SK-N-SH (cell line): Measurements from ENCODE around the gene VPS35. TPM values are rescaled to one million over a fixed set of nuclear protein-coding genes. Genes with fewer than 3 reads are reported as not detected.

Experiments used
- CTCF ChIA-PET: fragments of 300-600, 350-600 bp; formaldehyde crosslinking; extraction: SDS; loops from one replicate; lab custom pipeline; 2021; lab: Yijun Ruan, JAX
- POLR2A ChIA-PET: fragments of 350-600 bp; sonication (Branson Sonifier 250); formaldehyde crosslinking; extraction: SDS; loops from one replicate; lab custom pipeline; 2020; ENCODE audit warnings: antibody characterized with exemption, inconsistent platforms; lab: Yijun Ruan, JAX
- DNase-seq: peaks from one replicate; pipeline ENCODE4 v3.0.0; 2012
- H2AFZ ChIP-seq: fragments of 200-600 bp; sonication (generic); 2 replicates; pipeline ENCODE4 v1.8.1; 2016; ENCODE audit warnings: antibody characterized with exemption, mild to moderate bottlenecking, low read depth
- H3F3A ChIP-seq: fragments of 200-600 bp; sonication (generic); replicated peaks from 2 replicates; pipeline ENCODE3; 2016; ENCODE audit warnings: antibody characterized with exemption, mild to moderate bottlenecking; ENCODE audit not compliant: insufficient read depth
- H3K27ac ChIP-seq, 2 experiments: fragments of 200-500 bp in 1 of 2; fragments of 200-600 bp in 1 of 2; sonication (Bioruptor generic) in 1 of 2; sonication (generic), shearing (Covaris generic) in 1 of 2; 2 replicates each; pipeline versions ENCODE4 v1.5.1 to v1.6.1; 2014 to 2016; ENCODE audit warnings: low read depth in 2 of 2, inconsistent platforms in 1 of 2, low read length in 1 of 2, mild to moderate bottlenecking in 1 of 2, mixed read lengths in 1 of 2
- H3K27me3 ChIP-seq: fragments of 200-600 bp; sonication (generic), shearing (Covaris generic); 2 replicates; pipeline ENCODE4 v1.6.1; 2016; ENCODE audit warnings: mixed run types; ENCODE audit not compliant: insufficient read depth
- H3K36me3 ChIP-seq, 2 experiments: fragments of 200-500 bp in 1 of 2; fragments of 200-600 bp in 1 of 2; sonication (Bioruptor generic) in 1 of 2; sonication (generic) in 1 of 2; replicated peaks in 1 of 2; 2 replicates each; pipeline versions ENCODE3 to v1.5.1; 2014 to 2016; ENCODE audit warnings: low read length in 1 of 2, mild to moderate bottlenecking in 1 of 2; ENCODE audit not compliant: insufficient read depth in 2 of 2, control insufficient read depth in 1 of 2
- H3K4me1 ChIP-seq, 2 experiments: fragments of 200-500 bp in 1 of 2; fragments of 200-600 bp in 1 of 2; sonication (Bioruptor generic) in 1 of 2; sonication (generic), shearing (Covaris generic) in 1 of 2; 2 replicates each; pipeline versions ENCODE4 v1.5.1 to v1.6.1; 2014 to 2016; ENCODE audit warnings: low read depth in 1 of 2, low read length in 1 of 2, mixed run types in 1 of 2; ENCODE audit not compliant: insufficient read depth in 2 of 2, control insufficient read depth in 1 of 2
- H3K4me2 ChIP-seq: fragments of 200-600 bp; sonication (generic), shearing (Covaris generic); 2 replicates; pipeline ENCODE4 v1.6.1; 2017; ENCODE audit warnings: mixed run types
- H3K4me3 ChIP-seq, 2 experiments: fragments of 200-500 bp in 1 of 2; fragments of 200-600 bp in 1 of 2; sonication (Bioruptor generic) in 1 of 2; sonication (generic), shearing (Covaris generic) in 1 of 2; 2 replicates each; pipeline versions ENCODE4 v1.5.1 to v1.8.1; 2014 to 2016; ENCODE audit warnings: low read depth in 2 of 2, inconsistent platforms in 1 of 2, low read length in 1 of 2, mild to moderate bottlenecking in 1 of 2, mixed read lengths in 1 of 2, moderate library complexity in 1 of 2
- H3K79me2 ChIP-seq: fragments of 200-600 bp; sonication (generic); 2 replicates; pipeline ENCODE4 v1.8.1; 2017; ENCODE audit warnings: mild to moderate bottlenecking; ENCODE audit not compliant: insufficient read depth
- H3K9ac ChIP-seq: fragments of 200-600 bp; sonication (generic); 2 replicates; pipeline ENCODE4 v1.6.1; 2017; ENCODE audit warnings: mixed run types
- H3K9me2 ChIP-seq: fragments of 200-600 bp; sonication (generic); 2 replicates; pipeline ENCODE4 v1.6.1; 2017; ENCODE audit warnings: mixed run types
- H3K9me3 ChIP-seq: fragments of 200-600 bp; sonication (generic); 2 replicates; pipeline ENCODE4 v1.6.1; 2017; ENCODE audit warnings: mixed run types, mild to moderate bottlenecking, moderate library complexity
- H4K20me1 ChIP-seq: fragments of 200-600 bp; sonication (generic); 2 replicates; pipeline ENCODE4 v1.6.1; 2017; ENCODE audit warnings: mild to moderate bottlenecking, mixed run types; ENCODE audit not compliant: insufficient read depth
- CHD2 ChIP-seq: fragments of 150-350 bp; IDR thresholded peaks from 2 replicates; pipeline ENCODE4 v1.6.1; 2018; ENCODE audit warnings: low read length; ENCODE audit not compliant: partially characterized antibody
- ELF1 ChIP-seq: IDR thresholded peaks from 2 replicates; pipeline ENCODE4 v1.4.0; 2012
- FOSL2 ChIP-seq: IDR thresholded peaks from 2 replicates; pipeline ENCODE4 v1.4.0; 2012; ENCODE audit warnings: low read depth, mild to moderate bottlenecking, moderate library complexity, borderline replicate concordance
- GABPA ChIP-seq: IDR thresholded peaks from 2 replicates; pipeline ENCODE4 v1.4.0; 2012; ENCODE audit warnings: low read depth, mild to moderate bottlenecking
- GATA2 ChIP-seq: sonication (generic); formaldehyde crosslinking; IDR thresholded peaks from 2 replicates; pipeline ENCODE4 v1.5.0; 2020; ENCODE audit warnings: mild to moderate bottlenecking, missing genetic modification reagents
- MEF2A ChIP-seq: IDR thresholded peaks from 2 replicates; pipeline ENCODE4 v1.4.0; 2012; ENCODE audit warnings: low read depth, borderline replicate concordance
- NFIC ChIP-seq: IDR thresholded peaks from 2 replicates; pipeline ENCODE4 v1.4.0; 2012; ENCODE audit warnings: borderline replicate concordance
- POLR2AphosphoS5 ChIP-seq: IDR thresholded peaks from 2 replicates; pipeline ENCODE4 v1.6.1; 2012; ENCODE audit warnings: low read depth, low read length
- RAD21 ChIP-seq: IDR thresholded peaks from 2 replicates; pipeline ENCODE4 v1.6.1; 2012; ENCODE audit warnings: mild to moderate bottlenecking, low read length
- RFX5 ChIP-seq: IDR thresholded peaks from 2 replicates; pipeline ENCODE4 v1.6.1; 2012; ENCODE audit warnings: mild to moderate bottlenecking, improper control_type of control experiment, low read length
- RXRA ChIP-seq: IDR thresholded peaks from 2 replicates; pipeline ENCODE4 v1.4.0; 2012; ENCODE audit warnings: low read depth, mild to moderate bottlenecking, borderline replicate concordance
- SIN3A ChIP-seq: IDR thresholded peaks from 2 replicates; pipeline ENCODE4 v1.6.1; 2012; ENCODE audit warnings: low read depth, mild to moderate bottlenecking, low read length, moderate library complexity, borderline replicate concordance
- SMC3 ChIP-seq: IDR thresholded peaks from 2 replicates; pipeline ENCODE4 v1.6.1; 2012; ENCODE audit warnings: low read depth, low read length, improper control_type of control experiment
- WGBS: methylation state at CpG from one replicate; pipeline ENCODE4 v1.1.6; 2017; ENCODE audit warnings: low lambda C conversion rate; 5-methylcytosine and 5-hydroxymethylcytosine counted together
- polyA plus RNA-seq, 3 experiments: library from polyadenylated mRNA; depleted of rRNA; stranded (reverse); fragments of >200 nt; gene quantifications; 2 replicates each; pipeline ENCODE4 v1.2.3, GENCODE V29; 2012
- TF ChIP-seq, protein P1 (sequence below): IDR thresholded peaks from 2 replicates; pipeline ENCODE4 v1.4.0; 2012; ENCODE audit warnings: low read depth
- TF ChIP-seq, protein P2 (sequence below): fragments of 200-600 bp; sonication (generic); IDR thresholded peaks from 2 replicates; pipeline ENCODE4 v1.6.1; 2017; ENCODE audit warnings: antibody characterized with exemption, mild to moderate bottlenecking, moderate library complexity
- TF ChIP-seq, protein P3 (sequence below): IDR thresholded peaks from 2 replicates; pipeline ENCODE4 v1.6.1; 2012; ENCODE audit warnings: mild to moderate bottlenecking, low read depth, low read length, moderate library complexity
- TF ChIP-seq, protein P4 (sequence below): fragments of 150-350 bp; IDR thresholded peaks from 2 replicates; pipeline ENCODE4 v1.6.1; 2016; ENCODE audit warnings: mild to moderate bottlenecking, low read depth, low read length

The VPS35 gene
- polyA plus RNA-seq, 1 of the 3 experiments (the other 2 are of a cell fraction) = 17.5 TPM

DNA sequence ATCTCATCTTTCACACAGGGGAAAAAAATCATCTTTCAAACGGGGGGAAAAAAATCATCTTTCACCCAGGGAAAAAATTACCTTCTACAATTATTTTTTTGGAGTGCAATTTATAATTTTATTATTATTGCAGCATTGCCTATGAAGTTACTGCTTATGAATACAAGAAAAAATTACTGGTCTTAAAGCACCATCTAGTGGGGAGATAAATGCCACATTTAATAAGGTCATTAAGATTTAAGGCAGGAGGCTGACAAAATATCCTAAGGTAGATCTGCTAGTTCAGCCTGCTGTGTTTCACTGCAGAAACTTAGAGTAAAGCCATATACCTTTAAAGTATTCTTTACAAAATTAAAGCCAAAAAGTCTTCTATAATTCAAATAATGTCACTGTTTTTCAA lies 81.4 kb downstream of the VPS35 start:
- TF ChIP-seq RAD21 (peak; percentile 71), SIN3A (no peak), NFIC (no peak), POLR2AphosphoS5 (no peak), GABPA (no peak), ELF1 (no peak), GATA2 (CRISPR knock-in tag) (no peak), SMC3 (peak; percentile 28; the same call in 1 of the 2 replicates), MEF2A (no peak), RFX5 (no peak)
- TF ChIP-seq, protein P1, sequence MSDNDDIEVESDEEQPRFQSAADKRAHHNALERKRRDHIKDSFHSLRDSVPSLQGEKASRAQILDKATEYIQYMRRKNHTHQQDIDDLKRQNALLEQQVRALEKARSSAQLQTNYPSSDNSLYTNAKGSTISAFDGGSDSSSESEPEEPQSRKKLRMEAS = no peak
- TF ChIP-seq, protein P2, sequence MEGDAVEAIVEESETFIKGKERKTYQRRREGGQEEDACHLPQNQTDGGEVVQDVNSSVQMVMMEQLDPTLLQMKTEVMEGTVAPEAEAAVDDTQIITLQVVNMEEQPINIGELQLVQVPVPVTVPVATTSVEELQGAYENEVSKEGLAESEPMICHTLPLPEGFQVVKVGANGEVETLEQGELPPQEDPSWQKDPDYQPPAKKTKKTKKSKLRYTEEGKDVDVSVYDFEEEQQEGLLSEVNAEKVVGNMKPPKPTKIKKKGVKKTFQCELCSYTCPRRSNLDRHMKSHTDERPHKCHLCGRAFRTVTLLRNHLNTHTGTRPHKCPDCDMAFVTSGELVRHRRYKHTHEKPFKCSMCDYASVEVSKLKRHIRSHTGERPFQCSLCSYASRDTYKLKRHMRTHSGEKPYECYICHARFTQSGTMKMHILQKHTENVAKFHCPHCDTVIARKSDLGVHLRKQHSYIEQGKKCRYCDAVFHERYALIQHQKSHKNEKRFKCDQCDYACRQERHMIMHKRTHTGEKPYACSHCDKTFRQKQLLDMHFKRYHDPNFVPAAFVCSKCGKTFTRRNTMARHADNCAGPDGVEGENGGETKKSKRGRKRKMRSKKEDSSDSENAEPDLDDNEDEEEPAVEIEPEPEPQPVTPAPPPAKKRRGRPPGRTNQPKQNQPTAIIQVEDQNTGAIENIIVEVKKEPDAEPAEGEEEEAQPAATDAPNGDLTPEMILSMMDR = peak; percentile 70
- Histone ChIP-seq H3K4me3 (no peak overlapping the region), H2AFZ (no peak overlapping the region), H3K27me3 (no peaks in the 10 kb centered on the region), H3K4me2 (no peak overlapping the region), H3K4me1 (no peaks in the 10 kb centered on the region), H4K20me1 (no peaks in the 10 kb centered on the region), H3K9ac (no peak overlapping the region), H3K9me3 (no peaks in the 10 kb centered on the region), H3F3A (no peaks in the 10 kb centered on the region), H3K27ac (no peak overlapping the region), H3K9me2 (no peaks in the 10 kb centered on the region), H3K79me2 (peaks cover 6% of the 10 kb centered on the region; the same call in 1 of the 2 replicates), H3K36me3 (peaks cover 8 to 14% of the 10 kb centered on the region in 2 experiments)
- CTCF ChIA-PET = interaction anchor here (0.7 to 5.1 kb wide), 12 partner anchors 9 to 59 kb away, joined by 3 to 86 read pairs (median 4); no protein-coding TSS in a partner anchor
- WGBS = 53% methylated on average over 1 of the region's 1 CpG
- POLR2A ChIA-PET = no interaction called here
- DNase-seq = no peak

DNA sequence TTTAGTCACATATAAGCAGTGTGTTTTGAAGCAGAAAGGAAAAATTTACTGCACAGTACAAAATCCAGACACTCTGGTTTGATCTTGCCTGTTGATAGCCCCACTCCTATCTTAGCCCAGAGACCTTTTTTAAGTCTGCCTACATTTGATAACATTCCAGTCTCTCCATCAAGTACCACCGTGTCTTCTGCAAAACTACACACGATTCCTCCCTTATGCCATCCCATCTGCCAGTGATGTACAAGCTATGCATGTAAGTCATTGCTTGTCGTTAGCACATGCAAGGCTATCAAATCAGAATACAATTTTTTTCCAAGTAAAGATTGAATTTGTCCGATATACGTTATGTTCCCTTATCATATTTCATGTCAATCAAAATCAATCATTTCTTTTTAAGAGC lies 82.7 kb downstream of the VPS35 start:
- CTCF ChIA-PET = interaction anchor here (1.1 to 5.1 kb wide), 9 partner anchors 10 to 195 kb away, joined by 3 to 86 read pairs (median 6); no protein-coding TSS in a partner anchor
- WGBS = 89% methylated on average over 5 of the region's 5 CpGs

More for the DNA sequence above, 82.7 kb downstream of the VPS35 start:
- Histone ChIP-seq H3K79me2 (no peaks in the 10 kb centered on the region), H3K4me1 (no peaks in the 10 kb centered on the region), H3K4me2 (no peak overlapping the region), H3K9me3 (no peaks in the 10 kb centered on the region), H3K9me2 (no peaks in the 10 kb centered on the region), H3K27me3 (no peaks in the 10 kb centered on the region), H3K4me3 (no peak overlapping the region), H4K20me1 (no peaks in the 10 kb centered on the region), H3K9ac (no peak overlapping the region), H3K36me3 (peaks cover 12 to 20% of the 10 kb centered on the region in 2 experiments), H2AFZ (no peak overlapping the region; the same call in 1 of the 2 replicates)
- TF ChIP-seq, protein P3, sequence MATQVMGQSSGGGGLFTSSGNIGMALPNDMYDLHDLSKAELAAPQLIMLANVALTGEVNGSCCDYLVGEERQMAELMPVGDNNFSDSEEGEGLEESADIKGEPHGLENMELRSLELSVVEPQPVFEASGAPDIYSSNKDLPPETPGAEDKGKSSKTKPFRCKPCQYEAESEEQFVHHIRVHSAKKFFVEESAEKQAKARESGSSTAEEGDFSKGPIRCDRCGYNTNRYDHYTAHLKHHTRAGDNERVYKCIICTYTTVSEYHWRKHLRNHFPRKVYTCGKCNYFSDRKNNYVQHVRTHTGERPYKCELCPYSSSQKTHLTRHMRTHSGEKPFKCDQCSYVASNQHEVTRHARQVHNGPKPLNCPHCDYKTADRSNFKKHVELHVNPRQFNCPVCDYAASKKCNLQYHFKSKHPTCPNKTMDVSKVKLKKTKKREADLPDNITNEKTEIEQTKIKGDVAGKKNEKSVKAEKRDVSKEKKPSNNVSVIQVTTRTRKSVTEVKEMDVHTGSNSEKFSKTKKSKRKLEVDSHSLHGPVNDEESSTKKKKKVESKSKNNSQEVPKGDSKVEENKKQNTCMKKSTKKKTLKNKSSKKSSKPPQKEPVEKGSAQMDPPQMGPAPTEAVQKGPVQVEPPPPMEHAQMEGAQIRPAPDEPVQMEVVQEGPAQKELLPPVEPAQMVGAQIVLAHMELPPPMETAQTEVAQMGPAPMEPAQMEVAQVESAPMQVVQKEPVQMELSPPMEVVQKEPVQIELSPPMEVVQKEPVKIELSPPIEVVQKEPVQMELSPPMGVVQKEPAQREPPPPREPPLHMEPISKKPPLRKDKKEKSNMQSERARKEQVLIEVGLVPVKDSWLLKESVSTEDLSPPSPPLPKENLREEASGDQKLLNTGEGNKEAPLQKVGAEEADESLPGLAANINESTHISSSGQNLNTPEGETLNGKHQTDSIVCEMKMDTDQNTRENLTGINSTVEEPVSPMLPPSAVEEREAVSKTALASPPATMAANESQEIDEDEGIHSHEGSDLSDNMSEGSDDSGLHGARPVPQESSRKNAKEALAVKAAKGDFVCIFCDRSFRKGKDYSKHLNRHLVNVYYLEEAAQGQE = no peak
- no peak for TF ChIP-seq FOSL2
- TF ChIP-seq CHD2 = no peak
- no peak for TF ChIP-seq RXRA
- TF ChIP-seq, protein P4, sequence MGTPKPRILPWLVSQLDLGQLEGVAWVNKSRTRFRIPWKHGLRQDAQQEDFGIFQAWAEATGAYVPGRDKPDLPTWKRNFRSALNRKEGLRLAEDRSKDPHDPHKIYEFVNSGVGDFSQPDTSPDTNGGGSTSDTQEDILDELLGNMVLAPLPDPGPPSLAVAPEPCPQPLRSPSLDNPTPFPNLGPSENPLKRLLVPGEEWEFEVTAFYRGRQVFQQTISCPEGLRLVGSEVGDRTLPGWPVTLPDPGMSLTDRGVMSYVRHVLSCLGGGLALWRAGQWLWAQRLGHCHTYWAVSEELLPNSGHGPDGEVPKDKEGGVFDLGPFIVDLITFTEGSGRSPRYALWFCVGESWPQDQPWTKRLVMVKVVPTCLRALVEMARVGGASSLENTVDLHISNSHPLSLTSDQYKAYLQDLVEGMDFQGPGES = no peak
- TF ChIP-seq, protein P1 = no peak
- TF ChIP-seq, all 33 proteins: peak for 0
- Histone ChIP-seq H3K27ac (no peak overlapping the region), H3F3A (no peaks in the 10 kb centered on the region)
- no peak for DNase-seq
- POLR2A ChIA-PET = interaction anchor here (0.6 kb wide), 1 partner anchor 367 kb away, joined by 3 read pairs; no protein-coding TSS in a partner anchor
